ENCODE data around the gene ACP5. TPM values are rescaled to one million over a fixed set of nuclear protein-coding genes. Genes with fewer than 3 reads are reported as not detected.

Gene ACP5
- total and polyA plus RNA-seq, 2 donors: 1.1 to 14.7 TPM

Other genes with a start within 250 kb of the ACP5 start
- 13.4 TPM for gene RAB3D, start 238.0 kb downstream of the ACP5 start, total RNA-seq
- gene RAB3D, start 238.0 kb downstream of the ACP5 start, polyA plus RNA-seq: 12.4 TPM
- gene TMEM205, start 231.4 kb downstream of the ACP5 start, total RNA-seq: 63.8 TPM
- gene TMEM205, start 231.4 kb downstream of the ACP5 start, polyA plus RNA-seq: 144 TPM
- gene CCDC159, start 231.1 kb downstream of the ACP5 start, total RNA-seq: 14.3 TPM
- gene CCDC159, start 231.1 kb downstream of the ACP5 start, polyA plus RNA-seq: 29.0 TPM
- gene PLPPR2, start 222.2 kb downstream of the ACP5 start, total RNA-seq: 7.2 TPM
- gene PLPPR2, start 222.2 kb downstream of the ACP5 start, polyA plus RNA-seq: 41.5 TPM
- 1.2 TPM for gene SWSAP1, start 203.0 kb downstream of the ACP5 start, total RNA-seq
- 2.4 TPM for gene SWSAP1, start 203.0 kb downstream of the ACP5 start, polyA plus RNA-seq
- gene EPOR, start 193.3 kb downstream of the ACP5 start, total RNA-seq: 2.9 TPM
- 6.6 TPM for gene EPOR, start 193.3 kb downstream of the ACP5 start, polyA plus RNA-seq
- 2.5 TPM for gene RGL3, start 158.3 kb downstream of the ACP5 start, total RNA-seq
- gene RGL3, start 158.3 kb downstream of the ACP5 start, polyA plus RNA-seq: 6.5 TPM
- 0.48 TPM for gene ODAD3, start 142.5 kb downstream of the ACP5 start, total RNA-seq
- 0.34 TPM for gene ODAD3, start 142.5 kb downstream of the ACP5 start, polyA plus RNA-seq
- 54.9 TPM for gene PRKCSH, start 142.0 kb downstream of the ACP5 start, total RNA-seq
- gene PRKCSH, start 142.0 kb downstream of the ACP5 start, polyA plus RNA-seq: 174 TPM
- gene ELAVL3, start 96.6 kb downstream of the ACP5 start, total RNA-seq: 0.90 TPM
- 0.28 TPM for gene ELAVL3, start 96.6 kb downstream of the ACP5 start, polyA plus RNA-seq
- 4.5 TPM for gene ZNF653, start 71.8 kb downstream of the ACP5 start, total RNA-seq
- 9.8 TPM for gene ZNF653, start 71.8 kb downstream of the ACP5 start, polyA plus RNA-seq
- gene ECSIT, start 48.5 kb downstream of the ACP5 start, total RNA-seq: 19.0 TPM
- gene ECSIT, start 48.5 kb downstream of the ACP5 start, polyA plus RNA-seq: 68.7 TPM
- 558 TPM for gene CNN1, start 38.8 kb downstream of the ACP5 start, total RNA-seq
- 3,172 TPM for gene CNN1, start 38.8 kb downstream of the ACP5 start, polyA plus RNA-seq
- gene ELOF1, start 18.4 kb downstream of the ACP5 start, total RNA-seq: 15.4 TPM
- gene ELOF1, start 18.4 kb downstream of the ACP5 start, polyA plus RNA-seq: 61.2 TPM
- 48.2 TPM for gene ZNF627, start 19.8 kb upstream of the ACP5 start, total RNA-seq
- 10.9 TPM for gene ZNF627, start 19.8 kb upstream of the ACP5 start, polyA plus RNA-seq
- gene ZNF823, start 161.3 kb upstream of the ACP5 start, total RNA-seq: 35.1 TPM
- gene ZNF823, start 161.3 kb upstream of the ACP5 start, polyA plus RNA-seq: 3.5 TPM
- gene ZNF441, start 189.4 kb upstream of the ACP5 start, total RNA-seq: 37.7 TPM
- 7.4 TPM for gene ZNF441, start 189.4 kb upstream of the ACP5 start, polyA plus RNA-seq
- gene ZNF491, start 220.9 kb upstream of the ACP5 start, total RNA-seq: 8.6 TPM
- gene ZNF491, start 220.9 kb upstream of the ACP5 start, polyA plus RNA-seq: 1.6 TPM
- gene ZNF440, start 236.6 kb upstream of the ACP5 start, total RNA-seq: 40.5 TPM
- gene ZNF440, start 236.6 kb upstream of the ACP5 start, polyA plus RNA-seq: 6.6 TPM

Measured in urinary bladder (tissue), 2 donors.